Mucosa of descending colon (tissue), 3 donors: ENCODE measurements around the gene BSG. TPM values are rescaled to one million over a fixed set of nuclear protein-coding genes. Genes with fewer than 3 reads are reported as not detected.
A peak's percentile ranks its signal among the peaks of the same experiment; 100 is the strongest.

Experiments
- ATAC-seq: fragments of 200-7000 bp; cut with Tn5 transposase; one replicate; pipeline ENCODE4 v1.9.1; 2020; ENCODE audit warnings: mild to moderate bottlenecking, moderate library complexity
- DNase-seq, 3 donors: peaks; one replicate each; pipeline ENCODE4 v3.0.0-alpha.2; 2020
- H3K36me3 ChIP-seq: fragments of 200-600 bp; one replicate; pipeline ENCODE4 v1.8.0; 2021; ENCODE audit warnings: low read depth, mild to moderate bottlenecking
- H3K4me1 ChIP-seq: fragments of 200-600 bp; one replicate; pipeline ENCODE4 v1.8.0; 2021; ENCODE audit warnings: low read depth, mild to moderate bottlenecking
- H3K4me3 ChIP-seq: fragments of 200-600 bp; one replicate; pipeline ENCODE4 v1.8.0; 2021; ENCODE audit warnings: mild to moderate bottlenecking
- H3K9me3 ChIP-seq: fragments of 200-600 bp; one replicate; pipeline ENCODE4 v1.8.0; 2021; ENCODE audit warnings: mild to moderate bottlenecking
- intact Hi-C, 2 donors: fragments of 100-400 bp; cut with DNase I in 1 of 2; cut with micrococcal nuclease in 1 of 2; formaldehyde crosslinking; loops; one replicate each; pipeline versions ENCODE4 v1.11.0 to v1.11.1; 2022; cut with DNase I, micrococcal nuclease
- total RNA-seq, 3 donors: library from RNA; stranded (reverse); fragmentation: NEBNext Ultra II Directional in 2 of 3; extraction: Animal tissue kit (Norgen Biotek cat#: 25700) in 2 of 3; gene quantifications; one replicate each; pipeline versions ENCODE4 v1.2.1 to v1.2.4, GENCODE V29; 2021 to 2023
- TF ChIP-seq, protein P1 (sequence below): fragments of 200-600 bp; IDR thresholded peaks from one replicate; pipeline ENCODE4 v1.8.0; 2022; ENCODE audit warnings: antibody characterized with exemption, mild to moderate bottlenecking
- donor health status: DM: no; HTN: no; CAD: no; lungs with moderate emphysema.
- donor health status: DM: no; HTN: no; CAD: no.
- donor health status: DM: no; HTN: yes; CAD: no.

Gene BSG
- total RNA-seq, 3 donors from 2014 or later, result 695 to 1,536 (median 896) TPM

- peaks cover 31% of the 10 kb centered on the region for H3K4me1 ChIP-seq
- no peaks in the 10 kb centered on the region for H3K36me3 ChIP-seq
- ATAC-seq, result peak; percentile 18
- no peaks in the 10 kb centered on the region for H3K9me3 ChIP-seq
- DNase-seq, result peak; percentile 70 to 82 (median 75)
- peak overlapping the region; percentile 97 for H3K4me3 ChIP-seq
- intact Hi-C loops, result no loop called here
- TF ChIP-seq, protein P1, sequence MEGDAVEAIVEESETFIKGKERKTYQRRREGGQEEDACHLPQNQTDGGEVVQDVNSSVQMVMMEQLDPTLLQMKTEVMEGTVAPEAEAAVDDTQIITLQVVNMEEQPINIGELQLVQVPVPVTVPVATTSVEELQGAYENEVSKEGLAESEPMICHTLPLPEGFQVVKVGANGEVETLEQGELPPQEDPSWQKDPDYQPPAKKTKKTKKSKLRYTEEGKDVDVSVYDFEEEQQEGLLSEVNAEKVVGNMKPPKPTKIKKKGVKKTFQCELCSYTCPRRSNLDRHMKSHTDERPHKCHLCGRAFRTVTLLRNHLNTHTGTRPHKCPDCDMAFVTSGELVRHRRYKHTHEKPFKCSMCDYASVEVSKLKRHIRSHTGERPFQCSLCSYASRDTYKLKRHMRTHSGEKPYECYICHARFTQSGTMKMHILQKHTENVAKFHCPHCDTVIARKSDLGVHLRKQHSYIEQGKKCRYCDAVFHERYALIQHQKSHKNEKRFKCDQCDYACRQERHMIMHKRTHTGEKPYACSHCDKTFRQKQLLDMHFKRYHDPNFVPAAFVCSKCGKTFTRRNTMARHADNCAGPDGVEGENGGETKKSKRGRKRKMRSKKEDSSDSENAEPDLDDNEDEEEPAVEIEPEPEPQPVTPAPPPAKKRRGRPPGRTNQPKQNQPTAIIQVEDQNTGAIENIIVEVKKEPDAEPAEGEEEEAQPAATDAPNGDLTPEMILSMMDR, result no peak
These were observed 535 bp downstream of the BSG start for GRCh38 chr19:572743-573518.

GRCh38 chr19:573519-573825 lies 1.1 kb downstream of the BSG start:
- intact Hi-C loops, result no loop called here
- Histone ChIP-seq H3K4me3 (peak overlapping the region; percentile 97), H3K4me1 (peaks cover 31% of the 10 kb centered on the region), H3K9me3 (no peaks in the 10 kb centered on the region), H3K36me3 (no peaks in the 10 kb centered on the region)
- ATAC-seq (no peak), DNase-seq (no peak)
- TF ChIP-seq, protein P1, result no peak

DNA sequence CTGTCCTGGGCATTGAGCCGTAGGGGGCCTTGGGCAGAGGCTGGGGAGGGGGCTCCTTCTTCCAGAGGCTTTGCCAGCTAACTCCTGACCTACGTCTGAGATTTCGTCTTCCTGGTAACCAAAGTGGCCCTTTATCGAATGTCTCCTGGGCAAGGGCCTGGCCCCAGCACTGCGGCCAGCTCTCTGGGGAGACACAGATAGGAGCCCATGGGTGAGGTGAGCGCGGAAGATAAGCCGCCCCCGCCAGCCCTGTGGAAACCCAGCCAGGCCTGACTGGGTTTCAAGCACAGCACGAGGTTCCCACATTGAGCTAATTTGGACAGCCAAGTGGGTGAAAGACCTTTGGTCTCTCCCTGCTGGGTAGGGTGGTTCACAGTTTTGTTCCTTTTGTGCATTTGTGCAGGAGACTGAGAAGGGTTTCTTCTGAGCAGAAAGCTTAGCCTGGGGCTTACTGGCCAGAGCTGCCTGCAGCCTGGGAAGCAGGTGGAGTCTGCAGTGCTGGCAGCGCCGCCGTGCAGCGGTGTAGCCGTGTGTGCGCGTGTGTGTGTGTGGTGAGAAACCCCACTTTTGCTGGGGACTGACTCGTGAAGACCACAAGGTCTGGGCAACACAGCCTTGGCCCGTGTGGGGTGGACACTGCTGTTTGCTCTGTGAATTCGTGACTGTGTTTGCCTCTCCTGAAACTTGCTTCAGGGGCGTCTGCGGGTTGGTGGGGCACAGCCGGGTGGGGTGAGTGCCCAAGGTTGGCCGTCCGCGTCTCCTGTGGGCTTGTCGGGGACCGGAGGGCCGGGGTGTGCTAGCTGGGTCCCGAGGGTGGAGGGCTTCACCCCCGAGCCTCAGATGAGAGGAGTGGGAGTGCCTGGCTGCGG lies 2.5 kb downstream of the BSG start:
- H3K36me3 ChIP-seq, result no peaks in the 10 kb centered on the region
- peak; percentile 3 for ATAC-seq
- H3K4me3 ChIP-seq, result no peak overlapping the region
- DNase-seq, result peak; percentile 40 to 56 (median 48)
- no peaks in the 10 kb centered on the region for H3K9me3 ChIP-seq
- intact Hi-C loops, result no loop called here
- peaks cover 31% of the 10 kb centered on the region for H3K4me1 ChIP-seq
- TF ChIP-seq, protein P1, result no peak

DNA sequence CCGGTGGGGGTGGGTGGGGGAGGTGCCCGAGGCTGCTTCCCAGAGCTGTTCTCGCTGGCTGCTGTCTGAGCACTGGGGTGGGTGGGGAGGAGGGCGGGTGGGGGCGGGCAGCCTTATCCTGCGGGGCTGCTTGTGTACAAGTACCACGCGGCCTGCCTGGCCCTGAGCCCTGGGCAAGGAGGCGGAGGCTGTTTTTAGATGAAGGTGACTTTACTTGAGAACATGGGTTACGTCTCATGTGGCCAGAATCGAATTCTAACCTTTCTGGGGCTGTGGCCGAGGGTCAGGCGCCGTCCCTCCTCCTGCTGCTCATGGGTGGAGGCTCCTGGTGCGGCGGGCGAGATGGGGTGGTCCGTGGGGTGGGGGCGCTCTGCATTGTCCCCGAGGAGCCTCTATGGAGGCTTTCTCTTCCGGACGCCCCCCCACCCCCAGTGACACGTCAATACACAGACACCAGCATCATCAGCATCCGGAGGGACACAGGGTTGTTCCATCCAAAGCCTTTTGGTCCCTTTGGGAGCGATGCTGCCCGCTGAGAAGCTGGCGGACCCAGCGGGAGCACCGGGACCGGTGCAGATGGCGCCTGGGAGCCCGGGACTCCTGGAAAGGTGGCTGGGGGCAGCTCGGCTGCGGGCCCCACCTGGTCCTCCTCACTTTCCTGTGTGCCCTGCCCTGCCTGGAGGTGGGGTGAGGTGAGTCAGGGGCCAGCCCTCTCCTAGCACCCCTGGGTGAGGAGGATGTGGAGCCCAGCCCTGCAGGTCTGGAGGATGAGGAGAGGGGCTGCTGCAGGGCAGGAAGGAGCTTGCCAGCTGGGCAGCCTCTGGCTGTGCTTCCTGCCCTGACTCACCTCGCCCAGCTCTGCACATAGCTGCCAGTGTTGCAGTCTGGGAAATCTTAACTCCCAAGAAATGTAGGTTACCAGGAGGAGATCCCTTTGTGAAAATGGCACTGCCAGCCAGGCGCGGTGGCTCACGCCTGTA lies 3.4 kb downstream of the BSG start:
- TF ChIP-seq, protein P1, result no peak
- Histone ChIP-seq H3K9me3 (no peaks in the 10 kb centered on the region), H3K4me1 (peaks cover 31% of the 10 kb centered on the region), H3K4me3 (no peak overlapping the region), H3K36me3 (peaks cover 5% of the 10 kb centered on the region)
- intact Hi-C loops, result no loop called here
- peak in 1 of 3 donors; percentile 34 for DNase-seq
- ATAC-seq, result no peak

DNA sequence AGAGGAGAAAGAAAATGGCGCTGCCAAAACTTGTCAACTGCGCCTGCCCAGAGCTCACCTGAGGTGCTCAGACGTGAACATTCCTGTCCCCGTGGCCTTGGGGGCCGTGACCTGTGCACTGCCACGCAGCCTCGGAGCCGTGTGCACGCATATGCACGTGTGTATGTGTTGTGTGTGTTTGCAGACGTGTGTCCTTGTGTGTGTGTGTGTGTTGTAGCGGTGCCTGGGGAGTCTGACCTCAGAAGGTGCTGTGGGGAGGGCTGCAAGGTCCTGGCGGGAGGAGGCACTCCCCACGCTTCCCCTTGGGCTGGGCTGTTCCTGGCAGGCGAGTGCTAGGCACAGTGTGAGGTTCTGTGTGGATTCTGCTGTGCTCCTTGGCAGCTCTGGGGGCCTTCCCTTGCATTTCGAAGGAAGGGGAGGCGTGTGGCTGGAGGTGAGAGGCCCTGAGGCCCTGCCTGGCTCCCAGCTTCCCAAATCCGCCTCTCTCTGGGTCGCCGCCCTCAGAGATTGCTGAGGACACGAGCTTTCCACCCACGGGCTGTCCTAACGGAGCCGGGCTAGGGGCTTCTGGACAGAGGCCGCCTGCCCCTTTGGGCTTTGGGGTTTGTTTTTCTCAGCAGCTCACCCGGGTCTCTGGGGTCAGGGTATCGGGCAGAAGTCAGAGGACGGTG lies 4.5 kb downstream of the BSG start:
- no peak for ATAC-seq
- intact Hi-C loops, result no loop called here
- TF ChIP-seq, protein P1, result no peak
- Histone ChIP-seq H3K4me1 (peaks cover 26% of the 10 kb centered on the region), H3K9me3 (no peaks in the 10 kb centered on the region), H3K36me3 (peaks cover 11% of the 10 kb centered on the region), H3K4me3 (no peak overlapping the region)
- DNase-seq, result peak in 1 of 3 donors; percentile 23
